GM18870 (cell line): ENCODE results near the gene MRC2.
"Not testable (repeated sequence)": the region's sequence is repeated elsewhere in the genome, so short reads cannot be mapped to it uniquely, and the experiment has no call there.

Experiments
- ATAC-seq: cut with Tn5 transposase; IDR thresholded peaks from one replicate; pipeline ENCODE4 v1.9.1; 2021; ENCODE audit warnings: moderate library complexity; ENCODE audit not compliant: unreplicated experiment

MRC2 gene

GRCh38 chr17:62627219-62627903 lies at the start of gene MRC2:
Gene MRC2, plus strand, starts transcription at chr17:62627670. Its CDS starts 133 bp downstream, at chr17:62627803.
- ATAC-seq: no peak

- ATAC-seq: no peak
Observed at GRCh38 chr17:62578757-62579487, 48.5 kb upstream of the MRC2 start.

- no peak for ATAC-seq
Observed at GRCh38 chr17:62580947-62581346, 46.5 kb upstream of the MRC2 start.

- no peak for ATAC-seq
Observed at GRCh38 chr17:62581764-62582163, 45.7 kb upstream of the MRC2 start.

- ATAC-seq: no peak
Observed at GRCh38 chr17:62587554-62587953, 39.9 kb upstream of the MRC2 start.

- no peak for ATAC-seq
Observed at GRCh38 chr17:62588109-62588508, 39.4 kb upstream of the MRC2 start.

- no peak for ATAC-seq
Observed at GRCh38 chr17:62591333-62591732, 36.1 kb upstream of the MRC2 start.

- not testable (repeated sequence) for ATAC-seq
Observed at GRCh38 chr17:62591822-62592221, 35.6 kb upstream of the MRC2 start.

GRCh38 chr17:62592341-62593099 lies 35.0 kb upstream of the MRC2 start:
- no peak for ATAC-seq

- no peak for ATAC-seq
Observed at GRCh38 chr17:62595484-62595883, 32.0 kb upstream of the MRC2 start.

GRCh38 chr17:62596662-62597061 lies 30.8 kb upstream of the MRC2 start:
- no peak for ATAC-seq

GRCh38 chr17:62597150-62597549 lies 30.3 kb upstream of the MRC2 start:
- no peak for ATAC-seq

GRCh38 chr17:62597920-62598319 lies 29.6 kb upstream of the MRC2 start:
- no peak for ATAC-seq

GRCh38 chr17:62599964-62600657 lies 27.4 kb upstream of the MRC2 start:
- ATAC-seq: no peak

GRCh38 chr17:62600805-62601204 lies 26.7 kb upstream of the MRC2 start:
- ATAC-seq: no peak

GRCh38 chr17:62601471-62601870 lies 26.0 kb upstream of the MRC2 start:
- no peak for ATAC-seq

- ATAC-seq: not testable (repeated sequence)
Observed at GRCh38 chr17:62603783-62604182, 23.7 kb upstream of the MRC2 start.

GRCh38 chr17:62605588-62605987 lies 21.9 kb upstream of the MRC2 start:
- ATAC-seq: no peak

- peak; percentile 58 for ATAC-seq
Observed at GRCh38 chr17:62611292-62611691, 16.2 kb upstream of the MRC2 start.

GRCh38 chr17:62611728-62612127 lies 15.7 kb upstream of the MRC2 start:
- ATAC-seq: no peak

- ATAC-seq: not testable (repeated sequence)
Observed at GRCh38 chr17:62612289-62612688, 15.2 kb upstream of the MRC2 start.
